Parathyroid adenoma (tissue), 2 donors: Measurements from ENCODE around the gene GRAMD1B.
"Not testable (repeated sequence)": the region's sequence is repeated elsewhere in the genome, so short reads cannot be mapped to it uniquely, and the experiment has no call there.

Source experiments
- H2AFZ ChIP-seq: fragments of 300-600 bp; sonication (generic); one replicate; pipeline ENCODE4 v1.7.0; 2017; ENCODE audit warnings: antibody characterized with exemption, mild to moderate bottlenecking
- H3K27ac ChIP-seq: fragments of 300-600 bp; sonication (generic); one replicate; pipeline ENCODE4 v1.7.0; 2017
- H3K27me3 ChIP-seq: fragments of 300-600 bp; sonication (generic); one replicate; pipeline ENCODE4 v1.7.0; 2017; ENCODE audit warnings: low read length; ENCODE audit not compliant: control insufficient read depth, insufficient read depth
- H3K36me3 ChIP-seq: fragments of 300-600 bp; sonication (generic); one replicate; pipeline ENCODE4 v1.7.0; 2017; ENCODE audit warnings: low read length; ENCODE audit not compliant: control insufficient read depth, insufficient read depth
- H3K4me1 ChIP-seq: fragments of 300-600 bp; sonication (generic); one replicate; pipeline ENCODE4 v1.7.0; 2017; ENCODE audit warnings: control low read depth
- H3K4me2 ChIP-seq: fragments of 300-600 bp; sonication (generic); one replicate; pipeline ENCODE4 v1.7.0; 2017; ENCODE audit warnings: low read length
- H3K4me3 ChIP-seq: fragments of 300-600 bp; sonication (generic); one replicate; pipeline ENCODE4 v1.7.0; 2017; ENCODE audit warnings: low read depth, low read length
- H3K79me2 ChIP-seq: fragments of 300-600 bp; sonication (generic); one replicate; pipeline ENCODE4 v1.7.0; 2017; ENCODE audit warnings: control low read depth
- H3K9ac ChIP-seq: fragments of 300-600 bp; sonication (generic); one replicate; pipeline ENCODE4 v1.7.0; 2017; ENCODE audit warnings: mild to moderate bottlenecking
- H3K9me3 ChIP-seq: fragments of 300-600 bp; sonication (generic); one replicate; pipeline ENCODE4 v1.7.0; 2017; ENCODE audit warnings: low read length; ENCODE audit not compliant: control insufficient read depth
- TF ChIP-seq, protein P1 (sequence below): fragments of 300-600 bp; sonication (generic); IDR thresholded peaks from one replicate; pipeline ENCODE4 v1.7.0; 2017; ENCODE audit warnings: antibody characterized with exemption, mild to moderate bottlenecking
- donor health status: primary hyperparathyroidism.

GRAMD1B gene

GRCh38 chr11:123570939-123571580 is 141.0 kb downstream of the GRAMD1B start:
- Histone ChIP-seq H3K4me1 (no peaks in the 10 kb centered on the region), H3K36me3 (no peaks in the 10 kb centered on the region), H3K27me3 (no peaks in the 10 kb centered on the region), H2AFZ (no peak overlapping the region), H3K9me3 (no peaks in the 10 kb centered on the region), H3K79me2 (no peaks in the 10 kb centered on the region), H3K4me3 (no peak overlapping the region), H3K4me2 (no peak overlapping the region), H3K9ac (no peak overlapping the region), H3K27ac (no peak overlapping the region)
- TF ChIP-seq, protein P1, sequence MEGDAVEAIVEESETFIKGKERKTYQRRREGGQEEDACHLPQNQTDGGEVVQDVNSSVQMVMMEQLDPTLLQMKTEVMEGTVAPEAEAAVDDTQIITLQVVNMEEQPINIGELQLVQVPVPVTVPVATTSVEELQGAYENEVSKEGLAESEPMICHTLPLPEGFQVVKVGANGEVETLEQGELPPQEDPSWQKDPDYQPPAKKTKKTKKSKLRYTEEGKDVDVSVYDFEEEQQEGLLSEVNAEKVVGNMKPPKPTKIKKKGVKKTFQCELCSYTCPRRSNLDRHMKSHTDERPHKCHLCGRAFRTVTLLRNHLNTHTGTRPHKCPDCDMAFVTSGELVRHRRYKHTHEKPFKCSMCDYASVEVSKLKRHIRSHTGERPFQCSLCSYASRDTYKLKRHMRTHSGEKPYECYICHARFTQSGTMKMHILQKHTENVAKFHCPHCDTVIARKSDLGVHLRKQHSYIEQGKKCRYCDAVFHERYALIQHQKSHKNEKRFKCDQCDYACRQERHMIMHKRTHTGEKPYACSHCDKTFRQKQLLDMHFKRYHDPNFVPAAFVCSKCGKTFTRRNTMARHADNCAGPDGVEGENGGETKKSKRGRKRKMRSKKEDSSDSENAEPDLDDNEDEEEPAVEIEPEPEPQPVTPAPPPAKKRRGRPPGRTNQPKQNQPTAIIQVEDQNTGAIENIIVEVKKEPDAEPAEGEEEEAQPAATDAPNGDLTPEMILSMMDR = no peak

DNA sequence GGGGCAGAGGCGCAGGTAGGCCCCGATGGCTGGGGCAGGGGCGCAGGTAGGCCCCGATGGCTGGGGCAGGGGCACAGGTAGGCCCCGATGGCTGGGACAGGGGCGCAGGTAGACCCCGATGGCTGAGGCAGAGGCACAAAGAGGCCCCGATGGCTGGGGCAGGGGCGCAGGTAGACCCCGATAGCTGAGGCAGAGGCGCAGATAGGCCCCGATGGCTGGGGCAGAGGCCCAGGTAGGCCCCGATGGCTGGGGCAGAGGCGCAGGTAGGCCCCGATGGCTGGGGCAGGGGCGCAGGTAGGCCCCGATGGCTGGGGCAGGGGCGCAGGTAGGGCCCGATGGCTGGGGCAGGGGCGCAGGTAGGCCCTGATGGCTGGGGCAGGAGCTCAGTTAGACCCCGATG is 142.7 kb downstream of the GRAMD1B start:
- H3K79me2 ChIP-seq = not testable (repeated sequence)

GRCh38 chr11:123573286-123573685 is 143.2 kb downstream of the GRAMD1B start:
- Histone ChIP-seq H3K9me3 (no peaks in the 10 kb centered on the region), H3K27ac (no peak overlapping the region), H3K36me3 (no peaks in the 10 kb centered on the region), H3K79me2 (no peaks in the 10 kb centered on the region), H3K4me2 (no peak overlapping the region), H3K9ac (no peak overlapping the region), H3K27me3 (no peaks in the 10 kb centered on the region), H3K4me3 (no peak overlapping the region), H3K4me1 (no peaks in the 10 kb centered on the region), H2AFZ (no peak overlapping the region)
- TF ChIP-seq, protein P1 = no peak

More for the DNA sequence above, 142.7 kb downstream of the GRAMD1B start:
- not testable (repeated sequence) for H3K4me1 ChIP-seq, H3K27ac ChIP-seq, H3K27me3 ChIP-seq, H2AFZ ChIP-seq, H3K9me3 ChIP-seq, H3K4me2 ChIP-seq, H3K9ac ChIP-seq, H3K4me3 ChIP-seq, H3K36me3 ChIP-seq

DNA sequence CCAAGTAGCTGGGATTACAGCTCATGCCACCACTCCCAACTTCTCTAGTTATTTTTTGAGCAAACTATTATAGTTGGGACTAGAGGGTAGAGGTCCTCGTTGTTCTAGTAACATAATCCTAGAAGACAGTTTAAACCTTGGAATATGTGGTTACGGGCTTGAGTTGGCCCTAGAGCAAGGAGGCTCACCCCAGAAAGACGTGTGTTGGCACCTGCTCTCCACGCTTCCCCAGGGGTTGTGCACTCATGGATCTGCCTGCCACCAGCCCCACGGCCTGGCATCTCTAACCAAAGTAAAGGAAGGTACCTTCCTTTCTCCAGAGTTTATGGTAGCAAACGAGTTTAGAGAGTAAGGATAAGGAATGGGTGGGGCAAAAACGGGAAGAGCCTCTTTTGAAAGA is 145.4 kb downstream of the GRAMD1B start:
- H3K27ac ChIP-seq = no peak overlapping the region
- TF ChIP-seq, protein P1 = no peak
- no peaks in the 10 kb centered on the region for H3K79me2 ChIP-seq
- H2AFZ ChIP-seq = no peak overlapping the region
- H3K4me3 ChIP-seq = no peak overlapping the region
- H3K36me3 ChIP-seq = no peaks in the 10 kb centered on the region
- H3K27me3 ChIP-seq = no peaks in the 10 kb centered on the region
- H3K9me3 ChIP-seq = no peaks in the 10 kb centered on the region
- no peak overlapping the region for H3K9ac ChIP-seq
- H3K4me1 ChIP-seq = no peaks in the 10 kb centered on the region
- H3K4me2 ChIP-seq = no peak overlapping the region

DNA sequence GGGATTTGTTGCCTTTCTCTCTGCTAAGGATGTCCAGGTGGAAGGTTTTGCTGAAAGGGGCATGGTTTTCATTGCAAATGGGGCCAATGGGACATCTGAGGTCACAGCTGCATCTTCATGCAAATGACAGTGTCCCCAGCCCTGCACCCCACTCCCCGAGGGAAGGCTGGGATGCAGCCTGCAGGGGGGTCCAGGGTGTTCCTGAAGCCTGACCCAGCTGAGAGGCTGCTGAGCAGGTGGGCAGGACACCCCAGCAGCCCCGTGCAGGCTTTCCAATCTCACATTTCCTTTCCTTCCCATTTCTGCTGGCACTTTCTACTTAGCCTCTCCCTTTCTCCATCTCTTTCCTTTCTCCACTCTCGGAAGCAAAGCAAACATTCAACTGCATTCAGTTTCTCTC is 146.0 kb downstream of the GRAMD1B start:
- no peak overlapping the region for H3K9ac ChIP-seq
- no peak overlapping the region for H3K4me3 ChIP-seq

More for the DNA sequence above, 146.0 kb downstream of the GRAMD1B start:
- Histone ChIP-seq H3K36me3 (no peaks in the 10 kb centered on the region), H2AFZ (no peak overlapping the region), H3K4me1 (no peaks in the 10 kb centered on the region), H3K27ac (no peak overlapping the region), H3K9me3 (no peaks in the 10 kb centered on the region), H3K79me2 (no peaks in the 10 kb centered on the region), H3K4me2 (no peak overlapping the region), H3K27me3 (no peaks in the 10 kb centered on the region)
- TF ChIP-seq, protein P1 = no peak
